Glutamatergic neuron (in vitro differentiated cells): Measurements from ENCODE around the gene SLC23A2. TPM values are rescaled to one million over a fixed set of nuclear protein-coding genes. Genes with fewer than 3 reads are reported as not detected.
A peak's percentile ranks its signal among the peaks of the same experiment; 100 is the strongest.

ENCODE experiments used
- DNase-seq: peaks from one replicate; pipeline ENCODE4 v3.0.0; 2022
- H3K27ac Mint-ChIP-seq: one replicate; pipeline ENCODE4 v1.8.0; 2020; ENCODE audit warnings: mild to moderate bottlenecking, mixed read lengths, inconsistent platforms; ENCODE audit not compliant: unreplicated experiment
- H3K27me3 Mint-ChIP-seq: one replicate; pipeline ENCODE4 v1.8.0; 2020; ENCODE audit warnings: mild to moderate bottlenecking, moderate library complexity, mixed read lengths, inconsistent platforms; ENCODE audit not compliant: unreplicated experiment
- H3K36me3 Mint-ChIP-seq: one replicate; pipeline ENCODE4 v1.8.0; 2020; ENCODE audit warnings: mild to moderate bottlenecking, mixed read lengths, inconsistent platforms; ENCODE audit not compliant: unreplicated experiment
- H3K4me1 Mint-ChIP-seq: one replicate; pipeline ENCODE4 v1.8.0; 2020; ENCODE audit warnings: mild to moderate bottlenecking, low read depth, mixed read lengths, inconsistent platforms; ENCODE audit not compliant: unreplicated experiment
- H3K4me3 Mint-ChIP-seq: one replicate; pipeline ENCODE4 v1.8.0; 2020; ENCODE audit warnings: mild to moderate bottlenecking, mixed read lengths, inconsistent platforms; ENCODE audit not compliant: unreplicated experiment
- H3K9me3 Mint-ChIP-seq: one replicate; pipeline ENCODE4 v1.8.0; 2020; ENCODE audit warnings: mild to moderate bottlenecking, moderate library complexity, mixed read lengths, inconsistent platforms; ENCODE audit not compliant: unreplicated experiment
- total RNA-seq: library from RNA; stranded (reverse); fragmentation: NEBNext Ultra II Directional; extraction: Animal tissue kit (Norgen Biotek cat#: 25700); gene quantifications from one replicate; pipeline ENCODE4 v1.2.1, GENCODE V29; 2021; ENCODE audit not compliant: unreplicated experiment
- TF ChIP-seq, protein P1 (sequence below): fragments of 200-600 bp; sonication (generic); IDR thresholded peaks from one replicate; pipeline ENCODE4 v1.5.0; 2021; ENCODE audit not compliant: partially characterized antibody, unreplicated experiment

SLC23A2 gene
- total RNA-seq, 1 donor from 2014 or later = 20.4 TPM

DNA sequence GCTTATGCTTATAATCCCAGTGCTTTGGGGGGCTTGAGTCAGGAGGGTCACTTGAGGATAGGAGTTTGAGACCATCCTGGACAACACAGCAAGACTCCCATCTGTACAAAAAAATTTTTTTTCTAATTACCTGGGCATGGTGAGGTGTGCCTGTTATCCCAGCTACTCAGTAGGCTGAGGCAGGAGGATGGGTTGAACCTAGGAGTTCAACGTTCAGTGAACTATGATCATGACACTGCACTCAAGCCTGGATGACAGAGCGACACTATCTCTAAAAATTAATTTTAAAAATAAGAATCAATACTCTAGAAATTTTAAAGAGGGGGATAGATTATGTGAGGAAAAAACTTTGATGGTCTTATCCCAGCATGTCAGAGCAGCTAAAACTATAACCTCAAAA, 44.1 kb downstream of the SLC23A2 start:
- no peak for DNase-seq
- H3K27me3 Mint-ChIP-seq = no peaks in the 10 kb centered on the region
- H3K27ac Mint-ChIP-seq = no peak overlapping the region
- H3K4me3 Mint-ChIP-seq = no peak overlapping the region
- H3K9me3 Mint-ChIP-seq = peaks cover 2% of the 10 kb centered on the region
- H3K36me3 Mint-ChIP-seq = peaks cover 1% of the 10 kb centered on the region
- TF ChIP-seq, protein P1, sequence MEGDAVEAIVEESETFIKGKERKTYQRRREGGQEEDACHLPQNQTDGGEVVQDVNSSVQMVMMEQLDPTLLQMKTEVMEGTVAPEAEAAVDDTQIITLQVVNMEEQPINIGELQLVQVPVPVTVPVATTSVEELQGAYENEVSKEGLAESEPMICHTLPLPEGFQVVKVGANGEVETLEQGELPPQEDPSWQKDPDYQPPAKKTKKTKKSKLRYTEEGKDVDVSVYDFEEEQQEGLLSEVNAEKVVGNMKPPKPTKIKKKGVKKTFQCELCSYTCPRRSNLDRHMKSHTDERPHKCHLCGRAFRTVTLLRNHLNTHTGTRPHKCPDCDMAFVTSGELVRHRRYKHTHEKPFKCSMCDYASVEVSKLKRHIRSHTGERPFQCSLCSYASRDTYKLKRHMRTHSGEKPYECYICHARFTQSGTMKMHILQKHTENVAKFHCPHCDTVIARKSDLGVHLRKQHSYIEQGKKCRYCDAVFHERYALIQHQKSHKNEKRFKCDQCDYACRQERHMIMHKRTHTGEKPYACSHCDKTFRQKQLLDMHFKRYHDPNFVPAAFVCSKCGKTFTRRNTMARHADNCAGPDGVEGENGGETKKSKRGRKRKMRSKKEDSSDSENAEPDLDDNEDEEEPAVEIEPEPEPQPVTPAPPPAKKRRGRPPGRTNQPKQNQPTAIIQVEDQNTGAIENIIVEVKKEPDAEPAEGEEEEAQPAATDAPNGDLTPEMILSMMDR = no peak
- no peaks in the 10 kb centered on the region for H3K4me1 Mint-ChIP-seq

DNA sequence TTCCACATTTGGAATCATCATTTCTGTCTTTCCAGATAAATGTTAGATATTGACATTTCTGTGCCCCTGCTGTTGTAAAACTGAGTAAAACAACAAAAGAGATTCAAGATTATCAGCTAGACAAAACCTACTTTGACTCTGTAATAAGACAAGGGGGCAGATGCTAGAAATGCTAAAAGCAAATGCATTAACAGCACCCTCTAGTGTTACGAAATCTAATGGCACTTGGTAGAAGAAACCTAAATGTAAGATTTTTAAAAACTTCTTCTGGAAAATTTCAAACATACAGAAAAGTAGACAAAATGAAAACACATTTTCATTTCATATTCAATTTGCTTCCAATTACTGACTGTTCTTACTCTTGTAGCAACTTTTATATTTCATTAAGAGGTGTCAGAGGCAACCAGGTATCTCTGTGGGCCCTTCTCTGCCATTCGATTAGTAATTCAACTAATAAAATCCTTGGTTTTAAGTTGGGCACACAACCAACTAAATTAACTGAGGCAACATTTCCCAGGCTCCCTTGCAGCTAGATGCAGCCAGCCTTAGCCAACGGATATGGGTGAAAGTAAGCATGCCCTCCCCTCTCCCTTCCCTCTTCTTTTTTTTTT, 45.0 kb downstream of the SLC23A2 start:
- Mint-ChIP-seq H3K27ac (no peak overlapping the region), H3K4me1 (no peaks in the 10 kb centered on the region), H3K4me3 (no peak overlapping the region), H3K27me3 (no peaks in the 10 kb centered on the region), H3K36me3 (no peaks in the 10 kb centered on the region), H3K9me3 (peaks cover 4% of the 10 kb centered on the region)
- TF ChIP-seq, protein P1 = peak; percentile 83
- DNase-seq = no peak

DNA sequence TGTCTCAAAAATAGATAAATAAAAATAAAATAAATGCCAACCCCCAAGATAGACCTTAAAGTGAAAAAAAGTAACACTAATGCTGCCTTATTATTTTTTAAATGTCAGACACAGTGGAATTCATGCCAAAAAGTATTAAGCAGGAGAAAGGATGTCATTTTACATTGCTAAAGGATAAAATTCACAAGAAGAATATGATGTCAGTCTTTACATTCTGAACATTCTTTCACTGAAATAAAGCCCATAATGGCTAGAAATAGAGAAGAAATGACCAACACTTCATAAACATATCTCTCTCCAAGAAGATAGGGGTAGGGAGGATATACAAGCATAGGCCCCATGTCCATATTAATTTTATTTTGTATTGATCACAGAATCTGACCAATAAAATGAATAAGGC, 47.4 kb downstream of the SLC23A2 start:
- peaks cover 5% of the 10 kb centered on the region for H3K4me1 Mint-ChIP-seq
- H3K36me3 Mint-ChIP-seq = no peaks in the 10 kb centered on the region
- no peak overlapping the region for H3K27ac Mint-ChIP-seq
- TF ChIP-seq, protein P1 = no peak
- H3K27me3 Mint-ChIP-seq = peaks cover 2% of the 10 kb centered on the region
- peaks cover 7% of the 10 kb centered on the region for H3K9me3 Mint-ChIP-seq
- no peak overlapping the region for H3K4me3 Mint-ChIP-seq
- no peak for DNase-seq

DNA sequence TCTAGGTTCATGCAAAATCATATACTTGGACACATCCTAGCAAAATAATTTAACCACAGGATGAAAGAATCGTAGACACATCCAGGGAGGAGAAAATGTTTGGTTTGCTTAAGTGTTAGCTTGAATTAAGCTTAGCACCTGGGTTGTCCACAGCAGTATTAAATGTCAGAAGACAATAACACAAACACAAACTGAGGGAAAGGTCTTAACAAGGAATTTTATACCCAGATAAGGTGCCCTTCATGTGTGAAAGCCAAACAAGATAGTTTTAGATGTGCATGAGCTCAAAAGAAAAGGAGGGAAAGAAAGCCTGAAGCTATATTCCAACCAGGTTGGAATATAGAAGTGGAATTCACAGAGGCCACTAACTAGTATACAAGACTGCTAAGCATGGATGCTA, 49.1 kb downstream of the SLC23A2 start:
- H3K36me3 Mint-ChIP-seq = no peaks in the 10 kb centered on the region
- H3K9me3 Mint-ChIP-seq = peaks cover 7% of the 10 kb centered on the region
- peaks cover 10% of the 10 kb centered on the region for H3K4me1 Mint-ChIP-seq
- H3K4me3 Mint-ChIP-seq = no peak overlapping the region
- H3K27me3 Mint-ChIP-seq = peaks cover 2% of the 10 kb centered on the region
- TF ChIP-seq, protein P1 = no peak
- H3K27ac Mint-ChIP-seq = no peak overlapping the region
- DNase-seq = no peak

DNA sequence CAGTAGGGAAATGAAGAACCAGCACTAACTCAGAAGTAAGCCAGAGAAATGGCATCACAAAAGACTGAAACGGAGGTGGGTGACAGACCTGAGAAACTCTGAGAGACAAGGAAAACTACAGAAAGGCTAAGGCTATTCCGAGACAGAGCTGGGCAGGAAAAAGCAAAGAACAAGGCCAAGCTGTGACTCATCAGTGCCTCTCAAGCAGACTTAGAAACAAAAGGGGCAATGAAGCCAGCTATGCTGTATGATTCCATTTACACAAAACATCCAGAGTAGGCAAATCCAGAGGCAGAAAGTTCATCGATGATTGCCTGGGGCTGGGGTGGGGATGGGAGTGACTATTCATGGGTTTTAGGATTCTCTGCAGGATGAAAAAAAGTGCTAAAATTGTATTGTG, 50.0 kb downstream of the SLC23A2 start:
- DNase-seq = no peak
- Mint-ChIP-seq H3K27me3 (peaks cover 2% of the 10 kb centered on the region), H3K4me1 (peaks cover 12% of the 10 kb centered on the region), H3K4me3 (no peak overlapping the region), H3K27ac (no peak overlapping the region), H3K9me3 (peaks cover 7% of the 10 kb centered on the region), H3K36me3 (no peaks in the 10 kb centered on the region)
- TF ChIP-seq, protein P1 = no peak
